Esophagus squamous epithelium (tissue), 4 donors: ENCODE data around the gene TOP2B.

Experiments used
- POLR2A ChIP-seq, 4 donors: fragments of 450-650 bp; IDR thresholded peaks; one replicate each; pipeline ENCODE4 v1.6.1; 2017; ENCODE audit warnings: antibody characterized with exemption in 4 of 4, mild to moderate bottlenecking in 4 of 4, moderate library complexity in 3 of 4
- TF ChIP-seq, protein P1 (sequence below), 6 experiments: fragments of 450-650 bp in 4 of 6; fragments of 200-600 bp in 2 of 6; sonication (generic) in 2 of 6; IDR thresholded peaks; one replicate each; pipeline ENCODE4 v1.5.1; 2016 to 2019; ENCODE audit warnings: antibody characterized with exemption in 6 of 6, mild to moderate bottlenecking in 4 of 6, moderate library complexity in 4 of 6

GRCh38 chr3:25564075-25564474 is 100.6 kb downstream of the TOP2B start:
- TF ChIP-seq POLR2A (IDR thresholded peaks at IDR 0.05) = no peak
- TF ChIP-seq, protein P1, sequence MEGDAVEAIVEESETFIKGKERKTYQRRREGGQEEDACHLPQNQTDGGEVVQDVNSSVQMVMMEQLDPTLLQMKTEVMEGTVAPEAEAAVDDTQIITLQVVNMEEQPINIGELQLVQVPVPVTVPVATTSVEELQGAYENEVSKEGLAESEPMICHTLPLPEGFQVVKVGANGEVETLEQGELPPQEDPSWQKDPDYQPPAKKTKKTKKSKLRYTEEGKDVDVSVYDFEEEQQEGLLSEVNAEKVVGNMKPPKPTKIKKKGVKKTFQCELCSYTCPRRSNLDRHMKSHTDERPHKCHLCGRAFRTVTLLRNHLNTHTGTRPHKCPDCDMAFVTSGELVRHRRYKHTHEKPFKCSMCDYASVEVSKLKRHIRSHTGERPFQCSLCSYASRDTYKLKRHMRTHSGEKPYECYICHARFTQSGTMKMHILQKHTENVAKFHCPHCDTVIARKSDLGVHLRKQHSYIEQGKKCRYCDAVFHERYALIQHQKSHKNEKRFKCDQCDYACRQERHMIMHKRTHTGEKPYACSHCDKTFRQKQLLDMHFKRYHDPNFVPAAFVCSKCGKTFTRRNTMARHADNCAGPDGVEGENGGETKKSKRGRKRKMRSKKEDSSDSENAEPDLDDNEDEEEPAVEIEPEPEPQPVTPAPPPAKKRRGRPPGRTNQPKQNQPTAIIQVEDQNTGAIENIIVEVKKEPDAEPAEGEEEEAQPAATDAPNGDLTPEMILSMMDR (IDR thresholded peaks at IDR 0.05) = no peak
